Non-pigmented ciliary epithelial cell (primary cell): Measurements from ENCODE around the gene JADE3.
"Not testable (repeated sequence)": the region's sequence is repeated elsewhere in the genome, so short reads cannot be mapped to it uniquely, and the experiment has no call there.

Source experiments
- DNase-seq: peaks from one replicate; pipeline ENCODE4 v3.0.0-alpha.2; 2010; ENCODE audit warnings: low read depth

JADE3 gene

DNA sequence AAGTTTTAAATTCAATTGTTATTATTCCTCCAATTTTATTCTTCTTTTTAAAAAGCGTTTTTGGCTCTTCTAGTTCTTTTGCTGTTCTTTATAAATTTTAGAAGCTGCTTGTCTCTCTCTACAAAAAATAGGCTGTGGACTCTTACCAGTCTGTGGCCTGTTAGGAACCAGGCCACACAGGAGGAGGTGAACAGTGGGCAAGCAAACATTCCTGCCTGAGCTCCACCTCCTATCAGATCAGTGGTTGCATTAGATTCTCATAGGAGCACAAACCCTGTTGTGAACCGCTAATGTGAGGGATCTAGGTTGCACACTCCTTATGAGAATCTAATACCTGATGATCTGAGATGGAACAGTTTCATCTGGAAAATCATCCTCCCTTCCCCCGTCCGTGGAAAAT, 23.1 kb downstream of the JADE3 start:
- no peak for DNase-seq

DNA sequence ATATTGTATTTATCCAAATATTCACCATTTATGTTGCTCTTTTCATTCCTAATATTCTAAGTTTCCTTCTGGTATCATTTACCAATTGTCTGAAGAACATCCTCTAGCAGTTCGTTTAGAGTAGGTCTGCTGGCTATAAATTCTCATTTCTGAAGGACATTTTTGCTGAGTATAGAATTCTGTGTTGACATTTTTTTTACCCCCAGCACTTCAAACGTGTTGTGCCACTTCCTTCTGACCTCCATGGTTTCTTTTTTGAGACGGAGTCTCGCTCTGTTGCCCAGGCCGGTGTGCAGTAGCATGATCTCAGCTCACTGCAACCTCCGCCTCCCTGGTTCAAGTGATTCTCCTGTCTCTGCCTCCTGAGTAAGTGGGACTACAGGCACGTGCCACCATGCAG, 26.4 kb downstream of the JADE3 start:
- no peak for DNase-seq

DNA sequence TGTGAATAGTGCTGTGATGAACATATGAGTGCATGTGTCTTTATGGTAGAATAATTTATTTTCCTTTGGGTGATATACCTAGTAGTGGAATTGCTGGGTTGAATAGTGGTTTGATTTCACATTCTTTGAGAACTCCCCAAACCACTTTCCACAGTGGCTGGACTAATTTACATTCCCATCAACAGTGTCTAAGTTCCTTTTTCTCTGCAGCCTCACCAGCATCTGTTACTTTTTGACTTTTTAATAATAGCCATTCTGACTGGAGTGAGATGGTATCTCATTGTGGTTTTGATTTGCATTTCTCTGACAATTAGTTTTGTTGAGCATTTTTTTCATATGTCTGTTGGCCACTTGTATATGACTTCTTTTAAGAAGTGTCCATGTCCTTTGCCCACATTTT, 29.1 kb downstream of the JADE3 start:
- DNase-seq, result no peak

DNA sequence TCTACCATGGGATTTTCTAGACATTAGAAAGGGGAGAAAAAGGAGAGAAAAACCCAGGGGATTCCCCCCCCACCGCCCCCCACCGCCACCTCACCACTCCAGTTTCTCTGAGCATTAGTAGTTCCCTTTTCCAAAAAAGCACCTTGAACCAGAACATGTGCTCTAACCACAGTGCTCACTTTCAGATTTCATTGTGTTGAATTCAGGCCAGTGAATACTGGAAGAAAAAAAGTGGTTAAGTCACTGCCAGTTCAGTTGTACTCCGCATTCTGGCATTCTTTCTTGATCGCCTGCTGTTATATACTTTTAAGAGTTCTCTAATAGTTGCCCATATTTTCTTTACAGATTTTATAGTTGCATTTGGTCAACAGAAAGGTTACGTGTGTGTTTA, 40.9 kb downstream of the JADE3 start:
- DNase-seq, result no peak

DNA sequence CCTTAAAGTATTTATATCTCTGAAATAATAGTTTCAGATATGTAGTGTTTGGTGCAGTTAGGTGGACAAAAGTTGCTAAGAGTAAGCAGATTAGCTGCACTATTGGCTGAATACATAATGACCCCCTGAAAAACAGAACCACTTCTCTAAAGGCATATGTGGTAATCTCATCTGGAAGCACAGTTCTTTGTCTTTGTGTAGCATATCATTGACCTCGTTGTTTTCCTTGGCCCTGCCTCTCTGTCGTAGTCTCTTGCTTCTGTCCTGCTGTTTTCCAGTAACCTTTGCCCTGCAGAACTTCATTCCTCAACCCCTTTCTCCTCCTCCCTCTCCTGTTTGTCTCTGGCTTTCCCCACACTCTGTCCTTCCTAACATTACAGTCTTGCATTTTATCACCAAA, 41.4 kb downstream of the JADE3 start:
- no peak for DNase-seq

DNA sequence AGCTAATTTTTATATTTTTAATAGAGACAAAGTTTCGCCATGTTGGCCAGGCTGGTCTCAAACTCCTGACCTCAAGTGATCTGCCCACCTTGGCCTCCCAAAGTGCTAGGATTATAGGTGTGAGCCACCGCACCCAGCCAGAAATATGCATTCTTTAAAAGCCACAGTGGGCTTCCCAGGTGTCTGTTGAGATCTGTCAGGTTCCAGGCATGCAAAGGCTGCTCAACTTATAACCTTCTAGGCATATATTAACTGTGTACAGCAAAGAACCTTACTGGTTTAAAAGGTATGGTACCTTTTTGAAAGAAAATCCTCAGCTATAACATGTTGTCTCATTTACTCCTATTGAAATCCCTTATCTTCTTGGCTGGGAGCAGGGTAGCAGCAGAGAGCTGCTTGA, 42.5 kb downstream of the JADE3 start:
- no peak for DNase-seq

DNA sequence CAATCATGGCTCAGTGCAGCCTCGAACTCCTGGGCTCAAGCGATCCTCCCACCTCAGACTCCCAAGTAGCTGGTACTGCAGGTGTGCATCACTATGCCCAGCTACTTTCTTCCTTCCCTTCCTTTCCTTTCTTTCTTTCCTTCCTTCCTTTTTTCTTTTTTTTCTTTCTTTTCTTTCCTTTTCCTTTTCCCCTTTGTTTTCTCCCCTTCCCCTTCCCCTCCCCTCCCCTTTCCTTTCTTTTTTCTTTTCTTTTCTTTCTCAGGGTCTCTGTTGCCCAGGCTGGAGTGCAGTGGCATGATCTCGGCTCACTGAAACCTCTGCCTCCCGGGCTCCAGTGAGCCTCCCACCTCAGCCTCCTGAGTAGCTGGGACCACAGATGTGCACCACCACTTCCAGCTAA, 44.4 kb downstream of the JADE3 start:
- DNase-seq, result not testable (repeated sequence)

DNA sequence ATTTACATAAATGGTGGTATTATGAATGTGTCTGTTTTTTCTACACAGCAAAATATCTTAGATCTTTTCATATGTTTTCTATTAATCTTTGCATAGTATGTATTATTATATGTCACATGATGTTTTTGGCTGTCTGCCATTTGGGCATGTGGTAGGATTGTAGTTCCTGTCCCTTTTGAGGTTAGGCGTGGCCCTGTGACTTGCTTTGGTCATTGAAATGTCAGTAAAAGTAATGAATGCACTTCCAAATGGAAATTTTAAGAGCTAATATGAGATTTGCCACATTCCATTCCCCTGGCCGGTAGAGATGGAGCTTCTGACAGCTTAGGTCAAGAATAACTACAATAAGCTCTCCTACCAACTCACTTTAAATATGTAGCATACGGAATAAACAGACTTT, 45.1 kb downstream of the JADE3 start:
- no peak for DNase-seq

DNA sequence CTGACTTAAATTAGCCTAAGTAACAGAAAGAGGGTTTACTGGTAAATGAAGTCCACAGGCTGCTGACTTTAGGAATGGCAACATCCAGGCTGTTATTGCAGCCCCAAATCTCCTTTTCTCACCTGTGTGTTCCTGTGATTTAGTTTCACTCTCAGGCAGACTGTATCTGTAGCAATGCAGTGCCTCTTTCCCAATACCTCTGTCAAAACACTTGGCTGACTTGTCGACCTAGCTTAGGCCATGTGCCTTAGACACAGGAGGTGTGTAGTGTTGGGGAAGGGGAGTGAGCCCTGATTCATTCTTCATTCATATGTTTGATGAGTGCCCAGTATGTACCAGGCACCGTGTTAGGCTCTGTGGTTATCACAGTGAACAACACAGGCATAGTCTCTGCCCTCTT, 46.9 kb downstream of the JADE3 start:
- DNase-seq, result no peak

DNA sequence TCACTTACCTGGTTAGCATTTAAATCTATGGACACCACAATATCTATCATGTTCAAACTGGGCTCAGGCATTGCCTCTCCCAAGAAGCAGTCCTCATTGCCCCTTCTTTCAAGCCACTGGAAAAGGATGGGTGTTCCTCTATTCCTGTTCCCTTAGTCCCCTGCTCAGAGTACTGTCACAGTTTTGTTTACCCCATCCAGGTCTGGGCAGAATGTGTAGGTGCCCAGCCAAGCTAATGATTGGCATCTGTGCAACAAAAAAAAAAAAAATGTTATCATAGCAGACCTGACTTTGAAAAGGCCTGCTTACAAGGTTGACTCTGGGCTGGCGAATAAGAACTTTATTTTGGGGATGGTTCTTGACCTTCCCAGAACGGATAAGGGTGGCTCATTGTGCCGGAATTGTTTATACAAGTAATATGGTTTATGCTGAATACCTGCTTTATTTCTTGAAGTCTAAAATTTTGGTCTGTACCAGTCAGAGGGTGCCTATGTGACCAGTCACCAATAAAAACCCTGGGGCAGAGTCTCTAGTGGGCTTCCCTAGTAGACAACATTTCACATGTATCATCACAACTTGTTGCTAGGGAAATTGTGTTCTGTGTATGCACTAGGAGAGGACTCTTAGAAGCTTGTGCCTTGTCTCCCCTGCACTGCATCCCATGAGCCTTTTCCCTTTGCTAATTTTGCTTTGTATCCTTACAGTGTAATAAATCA, 47.9 kb downstream of the JADE3 start:
- DNase-seq, result no peak

DNA sequence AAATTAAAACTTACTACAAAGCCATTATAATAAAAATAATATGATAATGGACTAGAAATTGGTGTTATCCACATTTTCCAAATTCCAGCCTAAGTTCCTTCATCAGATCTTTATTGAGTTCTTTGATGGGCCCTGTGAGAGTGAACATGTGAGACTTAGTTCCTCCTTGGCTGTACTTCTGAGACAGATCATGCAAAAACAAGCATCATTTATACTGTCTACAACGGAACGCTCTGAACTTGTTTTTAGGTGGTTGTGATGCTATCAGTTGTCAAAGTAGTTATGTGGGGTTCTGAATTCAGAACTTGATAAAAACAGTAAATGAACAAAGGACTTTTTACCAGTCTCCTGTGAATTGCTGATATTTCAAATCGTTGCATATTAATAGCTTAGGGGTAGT, 48.9 kb downstream of the JADE3 start:
- DNase-seq, result no peak

DNA sequence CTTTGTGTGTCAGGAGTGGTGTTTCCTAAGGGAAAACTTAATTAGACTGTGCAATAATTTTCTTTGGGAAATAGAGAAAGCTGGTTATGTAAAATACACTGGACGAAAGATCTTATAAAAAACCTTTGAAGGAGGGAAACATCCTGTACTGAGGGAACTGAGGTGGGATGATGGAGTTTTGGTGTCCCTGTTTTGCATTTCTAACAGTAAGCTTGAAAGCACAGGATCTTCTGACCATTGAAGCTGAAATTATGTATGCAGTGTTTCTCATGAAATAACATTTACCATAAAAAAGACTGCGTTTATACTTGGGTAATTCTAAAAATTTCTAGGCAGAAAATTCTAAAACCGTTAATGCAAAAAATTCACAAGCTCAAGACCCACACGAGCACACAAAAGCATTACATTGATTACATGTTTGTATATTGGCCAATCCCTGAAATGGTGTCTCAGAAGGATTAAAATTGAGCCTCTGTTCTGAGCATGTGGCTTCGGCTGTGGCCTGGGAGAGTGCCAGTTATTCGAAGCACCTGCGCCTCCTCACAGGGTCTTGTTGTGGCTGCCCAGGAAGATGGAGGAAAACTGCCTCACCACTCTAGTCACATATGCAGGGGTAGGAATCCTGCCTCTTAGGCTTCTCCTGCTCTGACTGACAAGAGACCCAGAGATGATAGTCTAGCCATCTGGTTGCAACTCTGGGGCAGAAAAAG, 49.5 kb downstream of the JADE3 start:
- DNase-seq, result no peak

DNA sequence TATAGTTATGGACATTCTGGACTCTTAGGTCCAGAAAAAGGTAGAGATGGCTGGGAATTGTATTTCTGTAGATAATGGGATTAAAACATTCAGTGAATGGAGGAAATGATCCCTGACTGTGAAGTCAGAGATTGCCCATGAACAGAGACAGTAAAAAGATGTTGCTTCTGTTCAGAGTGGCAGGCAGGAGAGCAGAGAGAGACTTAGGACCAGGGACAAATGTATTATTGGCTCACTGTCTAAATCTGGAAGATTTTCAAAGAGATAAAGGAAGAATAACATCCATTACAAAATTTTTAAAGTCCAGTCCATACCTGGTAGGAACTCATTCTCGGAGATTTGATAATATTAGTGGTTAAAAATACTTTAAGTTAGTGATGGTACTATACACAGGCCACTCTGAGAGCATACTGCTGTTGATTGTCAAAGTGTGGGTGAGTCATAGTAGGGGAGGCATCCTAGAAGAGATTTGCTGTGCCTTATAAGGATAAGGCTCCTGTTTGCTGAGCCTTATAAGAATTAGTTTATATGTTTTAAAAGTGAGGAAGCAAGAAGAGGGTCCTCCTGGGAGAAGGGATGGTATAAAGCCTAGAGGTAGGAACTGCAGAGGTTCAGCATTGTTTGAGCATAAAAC, 53.0 kb downstream of the JADE3 start:
- peak; percentile 26 for DNase-seq

DNA sequence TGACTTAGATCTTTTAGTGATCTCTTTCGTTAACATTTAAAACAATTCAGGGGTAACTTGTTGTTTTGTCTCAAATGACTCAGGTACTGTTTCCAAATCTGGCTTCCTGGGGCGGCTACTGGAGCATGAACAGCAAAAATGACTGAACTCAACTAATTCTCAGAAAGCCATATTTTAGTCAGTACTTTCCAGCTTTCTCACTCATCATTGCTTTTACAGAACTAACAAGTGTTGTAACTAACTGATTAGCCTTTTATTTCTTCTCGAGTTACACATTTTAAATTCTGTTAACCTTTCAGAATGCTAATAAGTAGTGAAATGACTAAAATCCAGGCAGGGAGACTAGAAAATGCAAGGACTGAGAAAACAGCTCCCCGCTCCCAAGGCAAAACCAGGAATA, 55.3 kb downstream of the JADE3 start:
- DNase-seq, result no peak

DNA sequence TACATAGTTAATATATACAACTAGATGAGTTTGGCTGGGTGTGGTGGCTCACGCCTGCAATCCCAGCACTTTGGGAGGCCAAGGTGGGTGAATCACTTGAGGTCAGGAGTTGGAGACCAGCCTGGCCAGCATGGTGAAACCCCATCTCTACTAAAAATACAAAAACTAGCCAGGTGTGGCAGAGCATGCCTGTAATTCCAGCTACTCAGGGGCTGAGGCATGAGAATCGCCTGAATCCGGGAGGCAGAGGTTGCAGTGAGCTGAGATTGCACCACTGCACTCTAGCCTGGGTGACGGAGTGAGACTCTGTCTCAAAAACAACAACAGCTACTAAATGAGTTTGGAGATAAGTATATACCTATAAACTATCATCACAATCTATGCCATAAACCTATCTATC, 64.8 kb downstream of the JADE3 start:
- not testable (repeated sequence) for DNase-seq

DNA sequence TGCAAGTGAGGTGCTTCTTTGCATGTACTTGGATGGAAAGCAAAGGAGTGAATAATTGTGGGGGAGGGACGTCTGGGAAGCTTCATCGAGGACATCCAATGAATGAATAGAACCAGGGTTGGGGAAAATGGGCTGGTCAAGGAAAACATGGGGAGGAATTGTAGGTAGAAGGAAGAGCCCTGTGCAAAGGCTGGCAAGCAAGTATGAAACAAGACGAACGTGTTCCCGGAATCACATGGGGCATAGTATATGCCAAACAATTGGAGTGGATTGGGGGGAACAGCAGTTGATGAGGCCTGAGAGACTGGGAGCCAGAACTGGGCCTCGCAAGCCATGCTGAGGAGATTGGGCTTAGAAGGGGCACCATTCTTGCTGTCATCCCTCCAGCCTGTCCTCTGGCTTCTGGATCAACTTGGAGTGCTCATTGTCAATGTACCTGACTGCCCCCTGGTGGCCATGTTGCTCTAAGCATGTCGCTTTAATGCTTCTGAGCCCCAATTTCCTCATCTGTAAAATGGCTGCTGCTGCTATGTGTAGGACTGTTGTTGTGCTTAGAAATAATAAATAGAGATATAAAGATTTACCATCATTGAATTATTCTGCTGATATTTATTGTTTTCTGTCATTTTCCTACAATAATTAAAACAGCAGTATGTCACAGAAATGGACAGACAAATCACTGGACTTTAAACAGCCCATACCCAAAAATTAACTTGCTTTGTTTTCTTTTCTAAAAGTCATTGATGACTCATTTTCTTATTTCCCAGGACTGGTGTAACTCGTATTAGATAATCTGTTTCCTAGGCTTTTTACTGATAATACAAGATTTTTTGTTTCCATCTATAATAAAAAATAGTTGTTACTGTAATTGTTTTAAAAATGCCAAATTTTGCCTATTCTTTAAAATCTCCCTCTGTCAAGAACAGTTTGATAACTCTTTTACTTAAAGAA, 66.4 kb downstream of the JADE3 start:
- peak; percentile 18 for DNase-seq

DNA sequence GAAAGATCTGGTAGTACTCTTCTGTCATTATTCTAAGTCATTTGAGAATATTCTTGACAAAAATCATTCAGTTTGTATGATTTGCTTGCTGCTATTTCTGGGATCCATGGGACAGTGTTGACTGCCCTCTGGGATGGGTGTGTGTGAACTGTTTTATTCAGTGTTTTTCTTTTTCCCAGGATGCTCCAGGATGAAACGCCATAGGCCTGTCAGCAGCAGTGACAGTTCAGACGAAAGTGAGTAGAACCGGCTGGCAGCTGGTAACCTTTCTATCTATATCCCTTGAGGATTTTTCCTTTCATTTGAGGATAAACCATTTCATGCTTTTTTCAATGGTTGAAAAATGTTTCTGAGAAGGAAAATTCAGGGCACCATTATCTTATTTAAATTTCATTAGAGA, 72.5 kb downstream of the JADE3 start:
- no peak for DNase-seq

DNA sequence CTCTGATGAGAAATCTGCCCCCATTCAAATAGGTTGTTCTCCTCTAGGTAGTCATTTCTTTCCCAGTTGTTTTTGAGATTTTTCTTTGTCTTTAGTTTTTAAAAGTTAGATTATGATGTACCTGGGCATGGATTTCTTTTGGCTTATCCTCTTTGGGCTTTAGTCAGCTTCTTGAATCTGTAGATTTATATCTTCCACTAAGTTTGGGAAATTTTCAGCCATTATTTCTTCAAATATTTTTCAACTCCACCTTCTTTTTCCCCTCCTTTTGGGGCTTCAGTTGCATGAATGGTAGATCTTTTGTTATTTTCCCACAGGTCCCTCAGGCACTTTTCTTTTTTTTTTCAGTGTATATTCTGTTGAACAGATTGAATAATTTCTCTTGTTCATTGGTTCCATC, 77.3 kb downstream of the JADE3 start:
- DNase-seq, result no peak

DNA sequence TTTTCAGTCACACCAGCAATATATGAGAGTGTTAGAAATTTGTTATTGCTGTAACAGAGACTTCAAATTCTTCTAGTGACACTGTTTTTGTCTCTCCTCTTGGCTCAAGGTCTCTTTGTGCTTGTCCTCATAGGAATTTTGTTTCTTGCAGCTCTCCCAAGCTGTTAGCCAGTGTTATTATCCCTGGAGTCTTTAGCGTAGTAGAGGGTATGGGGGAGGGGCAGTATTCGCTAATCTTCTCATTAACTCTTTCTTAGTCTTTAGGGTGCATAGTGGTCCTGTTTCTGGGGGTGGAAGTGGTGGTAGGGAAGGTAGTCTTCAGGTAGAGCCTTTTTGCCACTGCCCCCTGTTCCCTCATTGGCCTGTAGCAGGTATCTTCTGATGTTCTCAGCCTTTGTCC, 79.4 kb downstream of the JADE3 start:
- DNase-seq, result no peak

DNA sequence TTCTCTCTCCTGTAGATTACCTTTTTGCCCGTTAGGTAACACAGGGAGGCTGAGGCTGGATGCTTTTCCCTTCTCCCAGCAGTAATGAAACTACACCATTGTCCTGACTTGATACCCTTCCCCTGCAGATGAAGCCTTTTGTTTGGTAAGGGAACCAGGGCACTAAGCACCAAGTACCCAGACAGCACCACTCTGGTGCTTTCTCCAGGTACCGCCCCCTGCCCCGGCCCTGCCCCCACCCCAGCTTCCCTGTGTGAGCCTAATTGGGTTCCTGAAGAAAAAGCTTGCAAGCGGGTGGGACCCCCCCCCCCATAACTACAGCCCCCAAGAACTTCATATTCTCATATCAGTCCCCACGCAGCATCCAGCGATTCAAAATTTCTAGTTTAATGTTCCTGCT, 79.8 kb downstream of the JADE3 start:
- no peak for DNase-seq

DNA sequence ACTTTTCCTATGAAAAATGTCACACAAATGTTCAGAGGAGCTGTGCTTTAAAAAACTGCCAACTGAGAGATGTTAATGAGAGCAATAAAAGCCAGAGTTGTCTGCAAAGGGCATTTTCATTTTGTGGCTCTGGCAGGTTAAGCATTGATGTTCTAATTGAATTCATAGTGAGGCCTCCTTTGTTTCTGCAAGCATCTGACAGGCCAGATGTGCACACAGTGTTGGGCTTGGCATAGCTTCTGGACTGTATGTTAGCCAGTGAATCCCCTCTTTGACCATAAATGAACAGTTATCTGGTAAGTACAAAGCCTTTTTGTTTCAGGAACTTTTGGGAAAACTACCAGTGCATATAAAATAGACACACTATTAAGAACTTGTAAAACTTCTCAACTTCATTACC, 81.9 kb downstream of the JADE3 start:
- DNase-seq, result no peak

DNA sequence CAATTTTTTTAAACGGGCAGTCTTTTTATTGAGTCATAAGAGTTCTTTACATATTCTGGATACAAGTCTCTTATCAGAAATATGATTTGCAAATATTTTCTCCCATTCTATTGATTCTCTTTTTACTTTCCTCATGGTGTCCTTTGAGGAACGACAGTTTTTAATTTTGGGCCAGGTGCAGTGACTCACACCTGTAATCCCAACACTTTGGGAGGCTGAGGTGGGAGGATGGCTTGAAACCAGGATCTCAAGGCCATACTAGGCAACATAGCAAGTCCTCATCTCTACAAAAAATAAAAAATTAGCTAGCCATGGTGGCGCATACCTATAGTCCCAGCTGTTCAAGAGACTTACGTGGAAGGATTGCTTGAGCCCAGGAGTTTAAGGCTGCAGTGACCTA, 99.9 kb downstream of the JADE3 start:
- DNase-seq, result no peak
